NCI-H82 treated with DMSO at 0.1 percent for 48 hours (cell line): ENCODE results near the gene BTG2.
A peak's percentile ranks its signal among the peaks of the same experiment; 100 is the strongest.

Experiments used
- DNase-seq: peaks from one replicate; lab custom pipeline; 2025; ENCODE audit not compliant: unreplicated experiment; lab: John Stamatoyannopoulos, UW

The BTG2 gene

GRCh38 chr1:203276408-203276807, 28.9 kb upstream of the BTG2 start:
- no peak for DNase-seq

DNA sequence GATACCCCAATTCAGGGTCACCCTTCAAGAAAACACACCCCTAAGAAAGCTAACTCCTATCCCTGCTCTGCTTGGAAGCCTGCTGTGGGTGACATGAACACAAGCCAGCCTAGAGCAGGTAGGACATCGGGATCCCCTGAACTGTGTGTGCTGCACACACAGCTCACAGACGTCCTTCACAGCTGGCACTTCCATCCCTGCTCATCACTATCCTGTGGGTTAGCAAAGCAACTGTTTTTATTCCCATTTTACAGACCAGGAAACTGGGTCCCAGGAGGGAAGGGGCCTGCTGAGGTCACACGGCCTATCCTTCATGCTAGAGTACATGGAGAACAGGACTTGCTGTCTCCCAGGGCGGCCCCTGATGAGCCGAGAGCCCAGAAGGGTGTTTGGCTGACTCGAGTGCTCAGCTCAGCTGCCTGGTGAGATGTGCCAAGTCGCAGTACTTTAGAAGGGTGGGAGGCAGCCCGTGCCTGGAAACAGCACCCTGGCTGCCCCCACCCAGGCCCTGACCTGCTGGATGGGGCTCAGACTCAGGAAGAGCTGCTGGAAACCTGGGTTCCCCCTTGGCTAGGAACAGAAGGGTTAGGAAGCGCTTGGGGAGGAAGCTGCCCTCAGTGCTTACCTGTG, 28.3 kb upstream of the BTG2 start:
- no peak for DNase-seq

GRCh38 chr1:203278082-203278884, 27.0 kb upstream of the BTG2 start:
- no peak for DNase-seq

DNA sequence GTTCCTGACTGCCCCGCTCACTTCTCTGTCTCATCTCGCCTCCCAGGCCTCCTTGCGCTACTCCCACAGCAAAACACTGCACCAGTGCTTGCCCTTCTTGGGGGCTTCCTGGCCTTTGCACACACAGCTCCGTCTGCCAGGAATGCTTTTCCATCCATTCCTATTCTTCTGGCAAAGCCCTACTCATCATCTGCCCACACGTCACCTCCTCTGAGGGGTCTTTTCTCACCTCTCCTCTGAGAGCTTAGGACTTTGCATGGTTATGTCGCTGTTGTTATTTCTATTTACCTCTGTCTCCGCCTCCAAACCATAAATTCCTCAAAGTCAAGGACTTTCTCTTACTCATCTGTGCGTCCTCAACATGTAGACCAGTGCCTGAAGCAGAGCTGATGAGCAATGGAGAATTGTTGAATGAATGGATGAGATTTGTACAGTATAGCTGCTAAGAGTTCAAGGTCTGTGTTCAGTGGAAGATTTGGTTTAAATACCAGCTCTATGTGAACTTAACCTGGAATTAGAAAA, 26.4 kb upstream of the BTG2 start:
- DNase-seq: no peak

DNA sequence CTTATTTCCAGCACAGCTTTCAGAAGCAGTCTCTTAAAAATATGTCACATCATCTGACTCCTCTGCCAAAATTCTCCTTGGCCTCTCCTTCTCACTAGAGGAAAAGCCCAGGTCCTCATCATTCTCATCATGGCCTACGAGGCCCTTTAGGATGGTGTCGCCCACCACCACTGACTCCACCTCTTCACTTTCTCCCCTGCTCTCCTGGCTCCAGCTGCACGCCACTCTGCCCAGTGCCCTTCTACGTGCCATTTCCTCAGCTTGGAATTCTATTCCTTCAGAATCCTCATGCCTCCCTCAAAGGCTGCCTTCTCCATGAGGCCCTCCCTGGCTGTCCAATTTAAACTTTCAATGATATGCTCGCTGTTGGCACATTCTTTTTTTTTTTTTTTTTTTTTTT, 25.3 kb upstream of the BTG2 start:
- no peak for DNase-seq

DNA sequence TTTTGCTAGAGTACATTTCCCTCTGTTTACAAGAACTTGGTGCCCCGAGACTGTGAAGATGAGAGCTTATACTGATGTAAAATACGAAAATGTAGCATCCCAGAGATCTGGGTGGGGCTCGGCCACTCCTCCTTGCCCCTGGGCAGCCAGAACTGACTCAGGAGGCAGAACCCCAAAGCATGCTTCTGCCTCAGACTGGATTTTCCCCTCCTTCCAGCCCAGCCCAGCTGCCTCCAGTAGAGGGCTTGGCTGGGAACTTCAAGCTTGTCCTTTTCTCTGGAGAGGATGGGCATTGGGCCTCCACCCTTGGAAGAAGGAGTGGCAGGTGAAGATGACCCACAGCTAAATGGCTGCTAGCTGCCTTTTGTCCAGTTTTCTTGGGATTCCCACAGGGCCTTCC, 24.3 kb upstream of the BTG2 start:
- no peak for DNase-seq

- DNase-seq: no peak
Observed at GRCh38 chr1:203281851-203282661, 23.3 kb upstream of the BTG2 start.

GRCh38 chr1:203282720-203283542, 22.4 kb upstream of the BTG2 start:
- DNase-seq: peak; percentile 93

DNA sequence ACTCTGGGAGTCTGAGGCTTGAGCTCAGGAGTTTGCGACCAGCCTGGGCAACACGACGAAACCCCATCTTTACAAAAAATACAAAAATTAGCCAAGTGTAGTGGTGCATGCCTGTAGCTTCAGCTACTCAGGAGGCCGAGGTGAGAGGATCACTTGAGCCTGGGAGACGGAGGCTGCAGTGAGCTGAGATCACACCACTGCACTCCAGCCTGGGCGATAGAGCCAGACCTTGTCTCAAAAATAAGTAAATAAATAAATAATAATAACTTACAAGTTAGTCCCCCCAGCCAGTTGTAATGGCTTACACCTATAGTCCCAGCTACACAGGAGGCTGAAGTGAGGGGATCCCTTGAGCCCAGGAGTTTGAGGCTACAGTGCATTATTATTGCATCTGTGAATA, 21.7 kb upstream of the BTG2 start:
- DNase-seq: no peak

- no peak for DNase-seq
Observed at GRCh38 chr1:203284411-203285123, 20.8 kb upstream of the BTG2 start.

GRCh38 chr1:203286161-203286984, 18.9 kb upstream of the BTG2 start:
- DNase-seq: no peak

- peak; percentile 94 for DNase-seq
Observed at GRCh38 chr1:203287109-203287893, 18.0 kb upstream of the BTG2 start.

GRCh38 chr1:203287898-203288297, 17.4 kb upstream of the BTG2 start:
- no peak for DNase-seq

DNA sequence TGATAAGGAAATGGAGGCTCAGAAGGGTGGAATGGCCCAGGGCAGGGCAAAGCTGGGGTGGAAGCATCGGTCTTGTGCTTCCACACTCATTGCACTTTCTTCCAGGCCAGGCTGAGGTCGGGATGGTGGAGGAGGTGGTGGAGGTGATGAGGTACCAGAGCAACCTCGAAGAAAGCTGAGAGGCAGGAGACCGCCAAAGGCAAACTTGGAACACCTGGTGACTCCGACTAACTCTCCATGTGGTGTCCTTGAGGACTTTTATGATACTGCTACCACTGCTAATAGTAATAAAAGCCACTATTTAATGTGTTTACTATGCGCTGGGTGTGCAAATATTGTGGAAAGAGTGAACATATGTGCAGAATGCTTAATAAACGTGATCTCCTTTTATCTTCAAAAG, 16.9 kb upstream of the BTG2 start:
- DNase-seq: no peak

DNA sequence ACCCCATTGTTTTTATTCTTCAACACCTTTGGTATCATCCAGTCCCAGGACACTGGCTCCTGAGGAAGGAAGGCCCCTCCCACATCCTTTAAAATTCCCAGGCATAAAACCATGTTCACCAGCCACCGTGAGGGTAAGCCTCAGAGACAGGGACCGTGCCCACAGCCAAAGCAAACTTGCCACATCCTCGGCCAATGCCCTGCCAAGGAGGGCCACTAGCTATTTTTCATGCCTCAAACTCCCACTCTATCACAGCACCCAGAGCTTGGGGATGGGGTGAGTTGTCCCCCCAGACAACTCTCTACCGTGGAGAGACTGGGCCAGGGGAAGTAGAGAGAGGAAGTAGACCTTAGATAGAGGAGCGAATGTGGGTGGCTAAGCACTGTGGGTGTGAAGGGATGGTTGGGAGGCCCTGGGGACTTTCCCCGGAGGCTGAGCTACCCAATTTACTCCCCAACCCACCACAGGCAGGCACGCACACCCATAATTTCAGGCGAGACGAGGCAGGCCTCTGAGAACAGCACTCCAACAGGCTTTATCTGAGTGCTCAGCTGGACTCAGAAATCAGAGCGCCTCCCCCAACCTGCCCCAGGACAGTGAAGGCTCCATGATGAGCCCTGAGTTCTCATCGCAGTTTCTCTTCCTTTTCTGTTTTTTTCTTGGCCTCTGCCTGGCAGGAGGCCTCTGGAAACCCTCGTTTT, 15.9 kb upstream of the BTG2 start:
- DNase-seq: no peak

DNA sequence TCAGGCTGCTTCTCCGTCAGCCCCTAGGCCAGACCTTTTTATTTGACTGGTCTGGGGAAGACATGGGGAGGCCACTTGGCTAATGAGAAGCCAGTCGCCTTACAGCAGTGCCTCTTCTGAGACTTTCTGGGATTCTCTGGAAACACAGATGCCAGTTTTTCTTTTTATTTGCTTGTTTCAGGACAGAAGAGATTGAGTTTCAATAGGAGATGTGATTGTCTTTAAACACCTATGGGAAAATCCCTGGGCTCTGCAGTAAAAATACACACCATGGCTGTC, 15.4 kb upstream of the BTG2 start:
- no peak for DNase-seq

DNA sequence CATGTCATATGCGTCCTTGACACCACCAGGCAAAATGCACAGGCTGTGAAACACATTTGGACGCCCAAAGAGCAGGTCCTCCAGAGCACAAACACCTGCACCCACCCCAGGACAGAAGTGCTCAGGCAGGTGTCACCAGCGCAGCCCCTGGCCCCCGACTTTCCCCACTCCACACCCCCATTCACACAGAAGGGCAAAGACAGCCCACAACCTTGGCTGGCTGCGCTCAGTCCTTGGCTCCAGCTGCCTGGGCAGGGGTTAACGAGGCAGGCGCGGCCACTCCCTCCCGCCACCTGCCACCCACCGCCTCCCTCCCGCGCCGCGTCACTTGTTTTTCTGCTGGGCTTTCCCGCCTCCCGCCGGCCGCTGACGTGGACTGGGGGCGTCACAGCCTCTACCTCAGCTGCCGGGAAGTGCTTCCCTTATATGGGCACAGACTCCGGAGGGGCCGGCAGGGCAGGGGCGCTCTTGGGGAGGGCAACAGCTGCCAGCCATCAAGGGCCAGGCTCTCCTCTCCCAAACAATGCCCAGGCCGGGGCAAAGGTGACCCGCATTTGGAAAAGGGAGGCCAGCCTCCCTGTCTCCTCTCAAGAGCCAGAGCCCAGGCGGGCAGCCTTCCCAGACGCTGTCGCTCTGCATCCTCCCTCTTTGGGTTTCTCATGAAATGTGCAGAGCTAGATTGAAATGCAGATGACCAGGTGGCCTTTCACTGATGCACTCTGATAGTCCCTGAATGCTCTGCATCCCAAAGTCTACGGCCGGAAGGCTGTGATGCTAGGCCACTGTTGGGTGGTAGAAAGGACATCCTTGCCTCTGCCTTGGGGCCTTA, 14.8 kb upstream of the BTG2 start:
- DNase-seq: peak; percentile 94
